ENCODE measurements around the gene SLC6A7.
"Not testable (repeated sequence)": the region's sequence is repeated elsewhere in the genome, so short reads cannot be mapped to it uniquely, and the experiment has no call there.

Gene SLC6A7

GRCh38 chr5:150239099-150239793 lies 49.4 kb downstream of the SLC6A7 start:
- no peak for DNase-seq (ENCODE audit: low read depth in 3 of 3, low spot score in 1 of 3)

DNA sequence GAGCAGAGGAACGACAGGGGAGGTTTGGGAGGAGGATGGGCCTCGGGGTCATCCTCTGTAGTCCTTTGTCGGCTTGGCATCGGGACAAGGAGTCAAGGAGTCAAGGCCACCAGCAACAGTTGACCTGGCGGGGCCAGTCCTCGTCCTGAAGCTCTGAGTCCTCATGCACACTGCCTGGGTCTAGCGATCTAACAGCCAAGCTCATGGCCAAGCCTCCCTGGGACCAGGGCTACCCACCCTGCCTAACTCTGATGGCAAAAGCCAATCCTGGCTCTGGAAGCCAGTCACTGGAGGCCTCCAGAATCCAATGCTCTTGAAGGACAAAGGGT lies 49.9 kb downstream of the SLC6A7 start:
- no peak for DNase-seq (ENCODE audit: low read depth in 3 of 3, low spot score in 1 of 3)

- no peak for DNase-seq (ENCODE audit: low read depth in 3 of 3, low spot score in 1 of 3)
These were observed 51.7 kb downstream of the SLC6A7 start for GRCh38 chr5:150241298-150242160.

GRCh38 chr5:150242251-150242894 lies 52.5 kb downstream of the SLC6A7 start:
- no peak for DNase-seq (ENCODE audit: low read depth in 3 of 3, low spot score in 1 of 3)

DNA sequence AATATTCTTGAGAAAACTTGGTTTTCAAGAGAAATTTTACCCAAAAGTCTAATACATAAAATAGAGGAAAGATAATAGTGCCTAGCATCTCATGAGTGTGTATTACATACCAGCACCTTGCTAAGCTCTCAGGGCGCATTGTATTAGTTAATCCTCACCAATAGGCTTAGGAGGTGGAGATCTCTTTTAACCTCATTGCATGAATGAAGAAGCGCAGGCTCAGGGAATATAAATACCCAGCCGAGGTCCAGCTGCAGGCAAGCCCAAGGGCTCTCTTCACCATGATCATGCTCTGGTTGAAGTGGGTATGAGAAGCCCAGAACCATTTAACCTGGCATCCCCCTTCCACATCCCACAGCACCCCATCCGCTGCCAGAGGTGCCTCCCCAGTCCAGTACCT lies 53.7 kb downstream of the SLC6A7 start:
- no peak for DNase-seq (ENCODE audit: low read depth in 3 of 3, low spot score in 1 of 3)

GRCh38 chr5:150244209-150244608 lies 54.3 kb downstream of the SLC6A7 start:
- DNase-seq (ENCODE audit: low read depth in 3 of 3, low spot score in 1 of 3), result no peak

DNA sequence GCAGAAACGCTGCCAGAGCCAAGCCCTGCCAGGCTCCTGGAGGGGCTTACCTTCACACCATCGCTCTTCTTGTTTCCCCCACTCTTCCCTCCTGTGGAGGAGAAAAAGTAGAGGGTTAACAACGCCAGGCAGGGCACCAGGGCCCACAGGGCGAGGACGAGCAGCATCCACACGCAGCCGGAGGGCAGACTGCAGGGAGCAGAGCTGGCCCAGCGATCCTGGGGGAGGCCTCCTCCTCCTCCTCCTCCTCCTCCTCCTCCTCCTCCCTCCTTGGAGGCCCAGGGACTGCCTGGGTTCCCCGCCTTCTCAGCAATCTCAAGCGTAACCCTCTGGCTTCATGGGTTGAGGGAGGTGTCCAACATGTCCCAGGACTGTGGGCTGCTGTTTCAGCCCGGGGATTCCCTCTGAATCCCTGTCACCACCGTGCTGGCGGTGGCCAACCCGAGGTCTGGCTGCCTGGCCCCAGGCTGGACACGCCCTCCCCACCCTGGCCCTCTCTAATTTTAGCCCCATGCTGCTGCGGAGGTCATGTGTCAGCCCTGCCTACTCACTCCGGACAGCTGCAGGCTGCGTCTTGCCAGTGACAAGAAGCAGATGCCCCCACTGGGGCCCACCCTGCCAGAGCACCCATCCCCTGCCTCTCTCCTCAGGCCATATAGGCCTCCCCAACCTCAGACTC lies 55.4 kb downstream of the SLC6A7 start:
- DNase-seq (ENCODE audit: low read depth in 3 of 3, low spot score in 1 of 3), result no peak

DNA sequence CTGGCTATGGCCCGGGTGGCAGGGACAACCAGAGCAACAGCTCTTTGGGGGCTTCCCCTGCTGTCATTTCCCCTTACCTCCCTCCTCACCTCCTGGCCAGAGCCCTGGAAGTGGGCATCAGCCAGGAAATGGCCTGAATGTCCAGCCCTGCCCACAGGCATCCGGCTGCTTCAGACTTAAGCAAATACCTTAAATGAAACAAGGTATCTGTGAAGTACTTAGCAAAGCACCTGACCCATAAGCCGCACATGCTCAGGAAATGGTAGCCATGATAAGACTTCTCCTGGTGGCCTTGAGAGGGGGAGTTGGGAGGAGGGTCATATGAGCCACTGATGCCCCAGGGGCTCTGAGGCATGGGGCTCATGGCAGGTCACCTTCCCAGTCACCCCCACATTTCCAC lies 55.9 kb downstream of the SLC6A7 start:
- DNase-seq (ENCODE audit: low read depth in 3 of 3, low spot score in 1 of 3), result no peak

DNA sequence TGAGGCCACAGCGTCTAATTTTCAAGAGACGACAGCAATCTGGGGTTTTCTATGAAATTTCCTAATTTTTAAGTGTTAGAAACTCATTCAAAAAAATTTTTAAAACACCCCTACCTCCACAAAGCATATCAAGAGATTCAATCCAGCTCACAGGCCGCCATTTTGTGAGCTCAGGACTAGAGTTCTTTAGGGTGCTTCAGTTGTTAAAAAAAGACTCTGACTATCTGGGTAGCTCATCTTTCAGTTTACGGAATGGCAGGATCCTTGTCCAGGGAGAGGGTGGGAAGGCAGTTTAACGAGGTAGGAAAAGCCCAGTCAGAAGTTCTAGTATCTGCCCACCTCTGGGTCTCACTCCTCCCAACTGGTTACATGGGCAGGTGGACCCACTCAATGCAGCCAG lies 56.6 kb downstream of the SLC6A7 start:
- DNase-seq (ENCODE audit: low read depth in 3 of 3, low spot score in 1 of 3), result no peak

GRCh38 chr5:150246835-150247234 lies 57.0 kb downstream of the SLC6A7 start:
- DNase-seq (ENCODE audit: low read depth in 3 of 3, low spot score in 1 of 3), result no peak

GRCh38 chr5:150247726-150248125 lies 57.9 kb downstream of the SLC6A7 start:
- no peak for DNase-seq (ENCODE audit: low read depth in 3 of 3, low spot score in 1 of 3)

DNA sequence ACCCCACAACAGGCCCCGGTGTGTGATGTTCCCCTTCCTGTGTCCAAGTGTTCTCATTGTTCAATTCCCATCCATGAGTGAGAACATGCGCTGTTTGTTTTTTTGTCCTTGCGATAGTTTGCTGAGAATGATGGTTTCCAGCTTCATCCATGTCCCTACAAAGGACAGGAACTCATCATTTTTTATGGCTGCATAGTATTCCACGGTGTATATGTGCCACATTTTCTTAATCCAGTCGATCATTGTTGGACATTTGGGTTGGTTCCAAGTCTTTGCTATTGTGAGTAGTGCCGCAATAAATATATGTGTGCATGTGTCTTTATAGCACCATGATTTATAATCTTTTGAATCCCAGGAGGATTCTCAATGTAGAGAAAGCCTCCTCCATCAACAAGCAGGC lies 58.6 kb downstream of the SLC6A7 start:
- DNase-seq (ENCODE audit: low read depth in 3 of 3, low spot score in 1 of 3), result not testable (repeated sequence)

- DNase-seq (ENCODE audit: low read depth in 3 of 3, low spot score in 1 of 3), result no peak
These were observed 59.1 kb downstream of the SLC6A7 start for GRCh38 chr5:150248946-150249345.

GRCh38 chr5:150249744-150250143 lies 59.9 kb downstream of the SLC6A7 start:
- no peak for DNase-seq (ENCODE audit: low read depth in 3 of 3, low spot score in 1 of 3)

DNA sequence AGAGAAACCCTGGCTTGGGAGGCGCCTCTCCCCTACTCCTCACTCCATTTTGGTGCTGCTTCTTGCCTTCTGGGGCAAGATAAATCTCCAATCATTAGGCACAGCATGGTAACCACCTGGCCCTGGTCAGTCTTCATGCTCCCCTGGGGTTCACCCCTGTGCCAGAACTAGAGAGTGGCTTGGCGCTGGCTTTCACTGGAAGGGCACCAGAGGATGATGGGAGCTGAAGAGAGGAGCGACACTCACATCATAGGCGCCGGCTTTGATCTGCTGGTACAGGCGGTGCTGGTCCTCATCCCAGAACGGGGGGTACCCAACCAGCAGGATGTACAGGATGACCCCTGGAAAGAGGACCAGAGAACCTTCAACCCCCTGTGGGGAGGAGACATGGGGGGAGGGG lies 61.6 kb downstream of the SLC6A7 start:
- DNase-seq (ENCODE audit: low read depth in 3 of 3, low spot score in 1 of 3), result no peak

- no peak for DNase-seq (ENCODE audit: low read depth in 3 of 3, low spot score in 1 of 3)
These were observed 62.6 kb downstream of the SLC6A7 start for GRCh38 chr5:150252489-150252888.

GRCh38 chr5:150253416-150254208 lies 63.8 kb downstream of the SLC6A7 start:
- no peak for DNase-seq (ENCODE audit: low read depth in 3 of 3, low spot score in 1 of 3)

- DNase-seq (ENCODE audit: low read depth in 3 of 3, low spot score in 1 of 3), result no peak
These were observed 64.5 kb downstream of the SLC6A7 start for GRCh38 chr5:150254363-150254762.

DNA sequence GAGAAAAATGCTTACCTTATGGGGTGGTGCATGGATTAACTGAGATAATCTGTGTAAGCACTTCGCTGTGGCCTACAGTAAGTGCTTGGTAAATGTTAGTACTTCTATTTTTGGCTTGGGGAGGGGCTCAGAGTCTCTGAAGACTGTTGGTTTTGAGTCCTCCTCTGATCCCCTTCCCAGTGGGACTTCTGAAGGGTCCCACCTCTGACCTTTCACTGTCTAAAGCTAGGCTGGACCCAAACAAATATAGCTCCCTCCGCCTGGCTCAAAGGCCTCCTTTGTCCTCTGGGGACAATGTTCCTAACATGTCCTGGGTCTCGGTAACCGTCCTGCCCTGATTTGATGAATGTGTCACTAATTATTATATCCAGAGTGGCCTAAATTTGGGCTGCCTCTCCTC lies 64.9 kb downstream of the SLC6A7 start:
- no peak for DNase-seq (ENCODE audit: low read depth in 3 of 3, low spot score in 1 of 3)

- DNase-seq (ENCODE audit: low read depth in 3 of 3, low spot score in 1 of 3), result no peak
These were observed 66.0 kb downstream of the SLC6A7 start for GRCh38 chr5:150255659-150256409.

All from stimulated activated CD4-positive, alpha-beta T cell treated with anti-CD3 and anti-CD28 coated beads, TNF-alpha, amount 100 ng/mL, for 1 hour (primary cell).